Measurements from ENCODE around the gene ABCA12. TPM values are rescaled to one million over a fixed set of nuclear protein-coding genes. Genes with fewer than 3 reads are reported as not detected.

ABCA12 gene
- total RNA-seq, 2 donors from 2014 or later = not detected

GRCh38 chr2:215019521-215020145 is 118.8 kb downstream of the ABCA12 start:
- TF ChIP-seq POLR2A (IDR thresholded peaks at IDR 0.05) (no peak), CTCF (IDR thresholded peaks at IDR 0.05) (no peak)
- WGBS, 2 donors = 81 to 87% methylated on average over 8 of the region's 8 CpGs
- DNase-seq (no peak), ATAC-seq (no peak)
- H3K4me1 ChIP-seq = no peaks in the 10 kb centered on the region
- intact Hi-C loops (cut with DNase I) = no loop called here
- H3K27ac ChIP-seq = no peak overlapping the region
- no peak overlapping the region for H3K4me3 ChIP-seq
- no peaks in the 10 kb centered on the region for H3K27me3 ChIP-seq
- no peaks in the 10 kb centered on the region for H3K9me3 ChIP-seq
- no peaks in the 10 kb centered on the region for H3K36me3 ChIP-seq (replicated peaks in 1 of 2; ENCODE audit: insufficient read depth in 1 of 2, low read depth in 2 of 2)

- intact Hi-C loops (cut with DNase I) = no loop called here
- Histone ChIP-seq H3K9me3 (no peaks in the 10 kb centered on the region), H3K27me3 (no peaks in the 10 kb centered on the region), H3K4me1 (no peaks in the 10 kb centered on the region), H3K36me3 (replicated peaks in 1 of 2; ENCODE audit: insufficient read depth in 1 of 2, low read depth in 2 of 2) (no peaks in the 10 kb centered on the region), H3K4me3 (no peak overlapping the region), H3K27ac (no peak overlapping the region)
- 42 to 58% methylated on average over 3 of the region's 3 CpGs for WGBS, 2 donors
- ATAC-seq (no peak), DNase-seq (no peak)
- no peak for TF ChIP-seq POLR2A (IDR thresholded peaks at IDR 0.05)
Measured at GRCh38 chr2:215019085-215019484, 119.3 kb downstream of the ABCA12 start.

- Histone ChIP-seq H3K4me1 (no peaks in the 10 kb centered on the region), H3K36me3 (replicated peaks in 1 of 2; ENCODE audit: insufficient read depth in 1 of 2, low read depth in 2 of 2) (no peaks in the 10 kb centered on the region), H3K9me3 (no peaks in the 10 kb centered on the region), H3K27ac (no peak overlapping the region), H3K27me3 (no peaks in the 10 kb centered on the region), H3K4me3 (no peak overlapping the region)
- TF ChIP-seq POLR2A (IDR thresholded peaks at IDR 0.05) (no peak), CTCF (IDR thresholded peaks at IDR 0.05) (no peak)
- ATAC-seq (no peak), DNase-seq (no peak)
- intact Hi-C loops (cut with DNase I) = no loop called here
- 78 to 84% methylated on average over 3 of the region's 3 CpGs for WGBS, 2 donors
Measured at GRCh38 chr2:215015421-215015820, 123.0 kb downstream of the ABCA12 start.

GRCh38 chr2:215010390-215010789 is 128.0 kb downstream of the ABCA12 start:
- DNase-seq = no peak
- no peak for ATAC-seq
- WGBS, 2 donors = 51 to 52% methylated on average over 2 of the region's 2 CpGs

GRCh38 chr2:215003001-215003400 is 135.4 kb downstream of the ABCA12 start:
- H3K27me3 ChIP-seq = no peaks in the 10 kb centered on the region
- no peaks in the 10 kb centered on the region for H3K36me3 ChIP-seq (replicated peaks in 1 of 2; ENCODE audit: insufficient read depth in 1 of 2, low read depth in 2 of 2)
- no peak for ATAC-seq
- WGBS, 2 donors = 4 to 7% methylated on average over 4 of the region's 4 CpGs
- no peak for DNase-seq
- TF ChIP-seq CTCF (IDR thresholded peaks at IDR 0.05) (no peak), POLR2A (IDR thresholded peaks at IDR 0.05) (no peak)
- no peaks in the 10 kb centered on the region for H3K9me3 ChIP-seq
- H3K27ac ChIP-seq = no peak overlapping the region
- H3K4me3 ChIP-seq = no peak overlapping the region
- intact Hi-C loops (cut with DNase I) = no loop called here
- no peaks in the 10 kb centered on the region for H3K4me1 ChIP-seq

More at GRCh38 chr2:215010390-215010789, 128.0 kb downstream of the ABCA12 start:
- Histone ChIP-seq H3K4me3 (no peak overlapping the region), H3K36me3 (replicated peaks in 1 of 2; ENCODE audit: insufficient read depth in 1 of 2, low read depth in 2 of 2) (no peaks in the 10 kb centered on the region), H3K27me3 (no peaks in the 10 kb centered on the region), H3K4me1 (no peaks in the 10 kb centered on the region), H3K9me3 (no peaks in the 10 kb centered on the region), H3K27ac (no peak overlapping the region)
- no peak for TF ChIP-seq POLR2A (IDR thresholded peaks at IDR 0.05)
- TF ChIP-seq CTCF (IDR thresholded peaks at IDR 0.05) = no peak
- intact Hi-C loops (cut with DNase I) = no loop called here

Data from body of pancreas (tissue), 4 donors.